IPS-NIHi11 (cell line): ENCODE results near the gene DLX3.

Experiments used
- DNase-seq: peaks from one replicate; pipeline ENCODE4 v3.0.0; 2012; ENCODE audit warnings: mixed read lengths, low spot score

Gene DLX3

GRCh38 chr17:49957350-49957749 is 37.7 kb downstream of the DLX3 start:
- DNase-seq = no peak

GRCh38 chr17:49956780-49957179 is 38.2 kb downstream of the DLX3 start:
- DNase-seq = no peak

DNA sequence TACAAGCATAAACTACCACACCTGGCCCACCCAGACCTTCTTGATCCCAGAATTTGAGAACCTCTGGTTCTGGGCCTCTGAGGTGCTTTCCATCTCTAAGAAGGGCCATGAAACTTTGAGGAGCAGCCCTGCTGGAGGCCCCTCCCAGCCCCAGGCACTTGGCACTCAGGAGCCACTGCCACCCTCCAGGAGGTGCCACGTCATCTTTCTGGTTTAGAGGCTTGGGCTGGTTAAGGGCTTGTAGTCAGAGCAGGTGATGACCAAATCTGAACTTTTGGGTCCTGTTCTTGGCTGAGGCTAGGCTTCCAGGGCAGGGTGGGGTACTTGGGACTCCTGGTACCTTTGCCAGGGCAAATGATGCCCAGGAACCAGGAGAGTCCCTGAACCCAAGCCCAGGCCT is 39.9 kb downstream of the DLX3 start:
- no peak for DNase-seq

DNA sequence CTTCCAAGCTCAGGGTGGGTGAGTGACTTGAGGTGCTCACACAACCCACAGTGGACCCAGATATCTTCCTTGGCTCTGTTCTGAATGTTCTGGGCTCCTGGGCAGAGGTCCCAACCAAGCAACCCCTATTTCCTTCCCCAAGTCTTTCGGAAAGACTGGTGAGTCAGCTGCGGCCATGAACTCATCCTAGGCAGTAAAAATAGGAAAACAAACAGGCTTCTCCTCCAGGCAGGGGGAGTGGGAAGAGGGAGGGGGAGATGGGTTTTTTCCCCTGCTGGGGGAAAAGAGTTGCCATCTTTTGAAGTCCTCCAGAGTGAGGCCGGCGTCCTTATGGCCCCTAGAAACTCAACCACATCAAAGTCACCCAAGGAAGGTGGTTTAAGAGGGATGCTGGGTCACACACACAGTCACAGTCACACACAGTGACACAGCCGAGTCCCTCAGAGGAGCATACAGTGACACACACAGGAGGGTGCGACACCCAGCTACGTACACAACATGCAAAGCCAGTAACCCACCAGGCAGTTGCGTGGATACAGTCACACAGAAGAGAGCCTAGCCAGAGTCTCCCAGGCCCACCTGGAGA is 42.0 kb downstream of the DLX3 start:
- no peak for DNase-seq

DNA sequence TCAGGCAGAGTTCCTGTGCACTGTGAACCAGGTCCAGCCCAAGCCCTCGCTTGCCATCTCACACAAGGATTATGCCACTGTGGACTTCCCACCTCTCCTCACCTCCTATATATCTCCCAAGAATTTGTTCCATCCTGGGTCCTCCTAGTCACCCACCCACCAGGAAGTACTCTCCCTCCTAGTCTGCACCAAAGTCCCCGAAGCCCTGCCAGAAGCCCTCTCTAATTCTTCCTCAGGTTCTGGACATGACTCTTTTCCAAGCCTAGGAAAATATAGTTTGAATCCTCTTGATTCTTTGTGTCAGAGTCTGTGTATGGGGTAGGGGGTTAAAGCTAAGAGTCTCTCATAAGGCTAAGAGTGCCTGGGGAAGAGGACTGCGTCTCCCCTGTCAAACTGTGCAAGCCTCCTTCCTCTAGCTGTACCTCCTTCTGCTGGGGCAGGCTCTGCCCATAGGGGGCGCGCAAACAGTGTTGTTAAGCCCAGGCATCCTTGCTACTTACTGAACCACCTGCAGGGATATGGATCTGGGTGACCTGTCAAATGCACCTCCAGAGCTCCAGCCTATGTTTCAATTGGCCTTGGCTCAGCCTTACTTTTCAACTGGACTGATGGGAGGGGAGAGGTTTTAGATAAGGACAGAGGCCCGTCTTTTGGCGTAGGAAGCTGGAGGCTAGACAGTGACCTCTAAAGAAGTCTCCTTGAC is 42.7 kb downstream of the DLX3 start:
- peak; percentile 92 for DNase-seq

DNA sequence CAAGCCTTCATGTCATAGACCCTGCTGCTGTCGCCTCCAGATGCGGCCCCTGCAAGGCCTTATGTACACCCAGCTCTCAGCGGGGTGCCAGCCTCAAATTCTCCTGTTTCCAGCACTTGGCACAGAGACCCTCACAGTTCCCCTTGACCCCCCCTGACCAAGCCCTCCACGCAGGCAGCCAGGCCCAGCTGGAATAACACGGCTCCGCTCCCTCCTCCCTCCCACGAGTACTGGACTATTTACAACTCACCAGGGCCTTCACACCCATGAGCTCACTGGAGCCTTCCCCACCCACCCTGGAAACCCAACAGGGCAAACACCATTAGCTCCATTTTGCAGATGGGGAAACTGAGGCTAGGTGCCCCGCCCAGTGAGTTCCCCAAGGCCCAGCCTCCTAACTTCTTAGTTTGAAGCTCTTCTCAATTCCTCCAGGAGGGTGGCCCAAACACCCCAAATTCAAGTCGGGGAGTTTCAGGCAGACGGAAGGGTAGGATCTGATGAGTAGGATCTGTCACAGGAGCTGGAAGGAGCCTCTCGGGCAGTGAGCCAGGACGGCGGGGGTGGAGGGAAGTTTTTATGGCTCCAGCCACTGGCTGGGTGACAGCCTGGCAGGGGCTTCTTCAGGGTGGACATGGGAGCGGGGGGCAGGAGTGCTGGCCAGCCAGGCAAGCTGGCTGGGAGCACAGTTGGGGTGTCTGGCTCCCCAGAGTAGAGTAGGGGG is 43.5 kb downstream of the DLX3 start:
- DNase-seq = no peak

GRCh38 chr17:49949634-49950033 is 45.4 kb downstream of the DLX3 start:
- DNase-seq = no peak

DNA sequence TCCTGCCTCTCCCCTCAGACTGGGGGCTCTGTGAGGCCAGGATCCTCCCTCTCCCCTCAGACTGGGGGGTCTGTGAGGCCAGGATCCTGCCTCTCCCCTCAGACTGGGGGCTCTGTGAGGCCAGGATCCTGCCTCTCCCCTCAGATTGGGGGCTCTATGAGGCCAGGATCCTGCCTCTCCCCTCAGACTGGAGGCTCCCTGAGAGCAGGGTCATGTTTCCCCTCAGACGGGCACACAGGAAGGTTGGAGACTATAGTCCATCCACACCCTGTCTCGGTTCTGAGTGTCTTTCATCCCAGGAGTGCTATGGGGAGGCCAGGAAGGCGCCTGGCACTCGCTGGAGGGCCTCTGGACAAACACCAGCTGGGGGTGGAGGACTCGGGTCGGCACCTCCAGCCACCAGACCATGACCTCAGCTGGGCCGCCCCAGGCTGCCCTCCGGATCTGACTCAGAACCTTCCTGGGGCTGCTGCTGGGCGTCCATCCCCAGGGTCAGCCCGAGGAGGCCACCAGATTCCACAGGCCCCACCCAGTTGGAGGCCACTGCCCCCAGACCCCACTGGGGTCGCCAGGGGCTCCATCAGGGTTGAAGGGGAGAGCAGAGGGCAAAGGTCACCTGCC is 48.0 kb downstream of the DLX3 start:
- no peak for DNase-seq

DNA sequence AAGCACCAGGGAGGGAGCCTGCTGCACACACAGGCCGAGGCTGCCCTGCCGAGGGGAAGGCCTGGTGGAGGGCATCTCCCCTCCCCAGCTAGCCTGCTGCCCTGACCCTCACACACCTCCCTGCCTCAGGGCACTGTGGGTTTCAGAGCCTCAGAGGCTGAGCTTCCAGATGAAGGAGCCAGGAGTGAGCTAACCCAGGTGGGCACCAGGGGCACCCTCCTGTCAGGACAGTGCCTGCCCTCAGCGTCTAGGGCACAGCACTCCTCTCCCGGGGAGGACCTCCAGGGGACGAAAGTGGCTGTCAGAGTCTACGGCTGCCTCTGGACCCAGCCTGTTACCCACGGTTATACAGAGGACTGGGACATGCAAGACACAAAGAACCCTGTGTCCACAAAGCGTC is 48.8 kb downstream of the DLX3 start:
- no peak for DNase-seq

DNA sequence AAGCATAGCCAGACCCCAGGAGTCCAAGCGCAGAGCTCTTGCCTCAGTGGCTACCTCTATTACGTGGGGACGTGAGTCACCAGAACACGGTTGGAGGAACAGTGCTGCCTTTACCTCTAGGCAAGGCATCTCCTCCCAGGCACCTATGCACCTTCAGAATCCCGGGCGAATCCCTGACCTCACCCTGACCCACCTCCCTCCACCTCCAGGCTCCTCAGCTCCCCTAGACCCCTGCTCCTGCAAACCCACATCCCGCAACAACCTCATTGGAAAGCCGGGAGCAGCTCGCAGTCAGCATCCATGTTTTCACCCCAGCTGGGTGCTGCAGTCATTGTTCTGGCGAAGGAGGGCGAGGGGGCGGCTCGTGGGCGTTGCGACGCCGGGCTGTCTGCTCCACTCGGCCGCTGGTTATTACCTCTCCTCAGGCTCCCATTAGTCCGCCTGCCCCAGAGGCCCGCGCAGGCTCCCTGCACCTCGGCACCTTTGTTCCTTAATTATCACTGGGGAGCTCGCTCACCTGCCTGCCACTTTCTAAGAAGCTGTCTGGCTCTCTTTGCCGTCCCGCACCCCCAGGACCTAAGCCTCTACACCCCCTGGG is 50.7 kb downstream of the DLX3 start:
- peak; percentile 71 for DNase-seq

DNA sequence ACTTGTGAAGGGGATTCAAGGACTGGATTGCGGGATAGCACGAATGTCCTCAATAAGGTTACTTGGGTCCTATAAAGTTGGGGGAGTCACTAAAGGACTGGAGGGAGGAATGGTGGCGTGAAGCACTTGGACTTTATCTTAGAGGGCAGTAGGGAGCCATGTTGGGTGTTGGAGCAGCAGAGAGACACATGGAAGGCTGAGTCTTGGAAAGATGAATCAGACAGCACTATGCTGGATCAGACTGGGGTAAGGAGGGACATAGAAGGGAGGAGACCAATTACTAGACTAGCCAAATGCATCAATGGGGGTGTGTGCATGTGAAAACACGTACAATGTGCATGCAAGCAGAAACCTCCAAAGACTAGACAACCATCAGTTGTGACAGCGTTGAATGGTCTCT is 52.1 kb downstream of the DLX3 start:
- DNase-seq = no peak

GRCh38 chr17:49941427-49941826 is 53.6 kb downstream of the DLX3 start:
- no peak for DNase-seq
